Eye (tissue), 1 donor: ENCODE measurements around the gene CXCL5.
"Not testable (repeated sequence)": the region's sequence is repeated elsewhere in the genome, so short reads cannot be mapped to it uniquely, and the experiment has no call there.

Source experiments
- DNase-seq: peaks from one replicate; pipeline ENCODE4 v3.0.0-alpha.2; 2015

CXCL5 gene

GRCh38 chr4:73967866-73968265, 30.6 kb downstream of the CXCL5 start:
- DNase-seq: no peak

GRCh38 chr4:73964862-73965611, 33.4 kb downstream of the CXCL5 start:
- DNase-seq: no peak

- no peak for DNase-seq
Measured at GRCh38 chr4:73962724-73963123, 35.8 kb downstream of the CXCL5 start.

- DNase-seq: not testable (repeated sequence)
Measured at GRCh38 chr4:73959041-73959440, 39.4 kb downstream of the CXCL5 start.

- no peak for DNase-seq
Measured at GRCh38 chr4:73952352-73952751, 46.1 kb downstream of the CXCL5 start.

GRCh38 chr4:73950376-73950920, 48.0 kb downstream of the CXCL5 start:
- peak; percentile 64 for DNase-seq

- DNase-seq: no peak
Measured at GRCh38 chr4:73948990-73949706, 49.3 kb downstream of the CXCL5 start.

GRCh38 chr4:73948291-73948690, 50.2 kb downstream of the CXCL5 start:
- no peak for DNase-seq

GRCh38 chr4:73947239-73947985, 51.1 kb downstream of the CXCL5 start:
- no peak for DNase-seq

- no peak for DNase-seq
Measured at GRCh38 chr4:73945674-73946449, 52.6 kb downstream of the CXCL5 start.
